Measurements from ENCODE around the gene ACTN4. TPM values are rescaled to one million over a fixed set of nuclear protein-coding genes. Genes with fewer than 3 reads are reported as not detected.

ACTN4 gene
- total RNA-seq, 1 experiment from 2014 or later = 506 TPM

DNA sequence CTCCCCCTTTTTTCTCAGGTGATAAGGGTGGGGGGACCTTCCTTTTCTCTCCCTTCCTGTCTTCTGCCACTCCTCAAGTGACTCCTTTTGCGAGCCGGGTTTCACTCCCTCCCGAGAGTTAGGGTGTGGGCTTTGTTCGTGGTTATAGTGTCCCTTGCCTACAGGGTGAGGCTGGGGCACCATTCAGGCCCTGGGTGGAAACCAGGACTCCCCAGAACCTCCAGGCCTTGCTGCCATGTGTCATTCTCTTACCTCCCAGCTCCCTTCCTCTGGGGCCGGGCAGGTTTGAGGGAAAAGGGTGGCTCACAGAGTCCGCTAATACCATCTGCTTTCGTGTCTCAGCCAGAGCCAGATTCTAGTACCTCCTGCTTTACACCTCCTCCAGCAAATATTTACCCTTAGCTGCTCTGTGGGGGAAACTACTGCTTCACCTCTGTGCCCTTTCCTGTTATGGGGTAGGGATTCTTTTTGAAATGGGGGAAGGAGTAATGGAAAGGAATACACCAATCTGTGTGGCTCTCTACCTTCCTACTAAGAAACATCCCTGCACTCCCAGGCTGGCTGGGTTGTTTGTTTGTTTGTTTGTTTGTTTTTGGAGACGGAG is 2.8 kb downstream of the ACTN4 start (continued):
- no peak for TF ChIP-seq TEAD1 (CRISPR knock-in tag; IDR thresholded peaks at IDR 0.05)

DNA sequence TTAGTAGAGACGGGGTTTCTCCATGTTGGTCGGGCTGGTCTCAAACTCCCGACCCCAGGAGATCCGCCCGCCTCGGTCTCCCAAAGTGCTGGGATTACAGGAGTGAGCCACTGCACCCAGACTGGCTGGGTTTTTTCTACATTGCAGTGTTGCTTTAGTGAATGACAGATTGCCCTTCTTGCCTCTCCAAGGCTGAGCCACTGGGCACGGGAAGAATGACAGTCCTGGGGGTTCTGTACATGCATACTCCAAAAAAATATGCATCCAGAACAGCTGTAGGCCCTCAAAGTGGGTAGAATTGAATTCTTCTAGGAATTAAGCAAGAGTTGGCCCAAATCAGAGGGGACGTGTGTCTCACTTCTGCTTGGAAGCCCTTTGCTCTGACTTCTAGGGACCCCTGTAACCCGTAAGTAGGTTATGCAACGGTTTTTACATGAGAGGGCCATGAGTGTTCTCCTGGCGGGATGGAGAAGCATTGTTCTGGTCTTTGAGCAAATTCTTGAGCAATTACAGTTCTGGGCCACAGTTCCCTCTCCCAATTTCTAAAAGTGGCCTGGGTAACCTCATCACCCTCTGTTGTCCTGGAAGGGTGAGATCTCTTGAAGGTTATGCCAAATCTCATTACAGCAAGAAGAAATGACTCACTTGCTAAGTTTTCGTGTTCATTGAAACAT is 3.6 kb downstream of the ACTN4 start:
- no peak for ATAC-seq
- DNase-seq (ENCODE audit: low spot score) = no peak
- Mint-ChIP-seq H3K4me3 (peak overlapping the region; percentile 94), H3K9me3 (no peaks in the 10 kb centered on the region), H3K4me1 (peaks cover 77% of the 10 kb centered on the region), H3K27me3 (ENCODE audit: low read depth) (no peaks in the 10 kb centered on the region), H3K27ac (peak overlapping the region; percentile 94; the same call in 1 of the 2 replicates), H3K36me3 (peaks cover 6% of the 10 kb centered on the region)
- ChIA-PET POLR2A (interaction anchor here (0.6 to 4.6 kb wide), 4 partner anchors 15 to 101 kb away, joined by 3 to 44 read pairs (median 4); no protein-coding TSS in a partner anchor), CTCF (interaction anchor here (0.7 to 7.0 kb wide), 2 partner anchors 15 to 68 kb away, joined by 3 to 101 read pairs; no protein-coding TSS in a partner anchor)
- TF ChIP-seq ZNF232 (CRISPR knock-in tag; IDR thresholded peaks at IDR 0.05) = no peak
- no peak for TF ChIP-seq RORB (CRISPR knock-in tag; IDR thresholded peaks at IDR 0.05)
- no peak for TF ChIP-seq FOXK1 (CRISPR knock-in tag; IDR thresholded peaks at IDR 0.05)
- TF ChIP-seq, protein P1, sequence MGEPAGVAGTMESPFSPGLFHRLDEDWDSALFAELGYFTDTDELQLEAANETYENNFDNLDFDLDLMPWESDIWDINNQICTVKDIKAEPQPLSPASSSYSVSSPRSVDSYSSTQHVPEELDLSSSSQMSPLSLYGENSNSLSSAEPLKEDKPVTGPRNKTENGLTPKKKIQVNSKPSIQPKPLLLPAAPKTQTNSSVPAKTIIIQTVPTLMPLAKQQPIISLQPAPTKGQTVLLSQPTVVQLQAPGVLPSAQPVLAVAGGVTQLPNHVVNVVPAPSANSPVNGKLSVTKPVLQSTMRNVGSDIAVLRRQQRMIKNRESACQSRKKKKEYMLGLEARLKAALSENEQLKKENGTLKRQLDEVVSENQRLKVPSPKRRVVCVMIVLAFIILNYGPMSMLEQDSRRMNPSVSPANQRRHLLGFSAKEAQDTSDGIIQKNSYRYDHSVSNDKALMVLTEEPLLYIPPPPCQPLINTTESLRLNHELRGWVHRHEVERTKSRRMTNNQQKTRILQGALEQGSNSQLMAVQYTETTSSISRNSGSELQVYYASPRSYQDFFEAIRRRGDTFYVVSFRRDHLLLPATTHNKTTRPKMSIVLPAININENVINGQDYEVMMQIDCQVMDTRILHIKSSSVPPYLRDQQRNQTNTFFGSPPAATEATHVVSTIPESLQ (CRISPR knock-in tag; IDR thresholded peaks at IDR 0.05) = no peak
- TF ChIP-seq PRRX2 (CRISPR knock-in tag; IDR thresholded peaks at IDR 0.05) = no peak
- TF ChIP-seq SOX15 (CRISPR knock-in tag; IDR thresholded peaks at IDR 0.05) = no peak
- TF ChIP-seq ZNF416 (CRISPR knock-in tag; IDR thresholded peaks at IDR 0.05) = no peak
- TF ChIP-seq, protein P2, sequence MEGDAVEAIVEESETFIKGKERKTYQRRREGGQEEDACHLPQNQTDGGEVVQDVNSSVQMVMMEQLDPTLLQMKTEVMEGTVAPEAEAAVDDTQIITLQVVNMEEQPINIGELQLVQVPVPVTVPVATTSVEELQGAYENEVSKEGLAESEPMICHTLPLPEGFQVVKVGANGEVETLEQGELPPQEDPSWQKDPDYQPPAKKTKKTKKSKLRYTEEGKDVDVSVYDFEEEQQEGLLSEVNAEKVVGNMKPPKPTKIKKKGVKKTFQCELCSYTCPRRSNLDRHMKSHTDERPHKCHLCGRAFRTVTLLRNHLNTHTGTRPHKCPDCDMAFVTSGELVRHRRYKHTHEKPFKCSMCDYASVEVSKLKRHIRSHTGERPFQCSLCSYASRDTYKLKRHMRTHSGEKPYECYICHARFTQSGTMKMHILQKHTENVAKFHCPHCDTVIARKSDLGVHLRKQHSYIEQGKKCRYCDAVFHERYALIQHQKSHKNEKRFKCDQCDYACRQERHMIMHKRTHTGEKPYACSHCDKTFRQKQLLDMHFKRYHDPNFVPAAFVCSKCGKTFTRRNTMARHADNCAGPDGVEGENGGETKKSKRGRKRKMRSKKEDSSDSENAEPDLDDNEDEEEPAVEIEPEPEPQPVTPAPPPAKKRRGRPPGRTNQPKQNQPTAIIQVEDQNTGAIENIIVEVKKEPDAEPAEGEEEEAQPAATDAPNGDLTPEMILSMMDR (IDR thresholded peaks at IDR 0.05) = no peak
- TF ChIP-seq ZNF396 (CRISPR knock-in tag; IDR thresholded peaks at IDR 0.05; ENCODE audit: borderline replicate concordance) = no peak
- no peak for TF ChIP-seq TP53 (CRISPR knock-in tag; IDR thresholded peaks at IDR 0.05)
- TF ChIP-seq SMAD4 (CRISPR knock-in tag; IDR thresholded peaks at IDR 0.05) = no peak

DNA sequence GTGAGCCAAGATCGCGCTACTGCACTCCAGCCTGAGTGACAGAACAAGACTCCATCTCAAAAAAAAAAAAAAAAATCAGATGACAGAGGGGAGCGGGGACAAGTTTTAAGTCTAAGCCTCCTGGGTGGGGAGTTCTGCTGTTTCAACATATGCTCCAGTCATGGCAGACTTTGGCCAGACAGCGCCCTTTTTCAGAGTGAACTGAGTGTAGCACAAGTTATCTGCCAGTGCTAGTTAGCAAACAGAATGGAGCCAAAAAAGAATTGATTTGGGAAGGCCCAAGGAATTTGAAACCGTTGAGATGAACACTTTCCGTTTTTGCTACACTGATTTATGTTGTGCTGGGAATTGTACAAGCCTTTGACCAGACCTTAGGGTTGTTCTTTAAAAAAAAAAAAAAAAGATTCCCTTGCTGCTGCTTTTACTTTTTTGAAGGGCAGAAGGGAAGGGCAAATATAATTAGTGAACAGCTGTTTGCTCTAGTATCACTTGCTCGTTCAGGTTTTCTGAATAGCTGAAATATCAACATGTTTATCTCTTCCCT is 5.7 kb downstream of the ACTN4 start:
- Mint-ChIP-seq H3K4me1 (peaks cover 94% of the 10 kb centered on the region), H3K36me3 (peaks cover 11% of the 10 kb centered on the region), H3K4me3 (peak overlapping the region; percentile 28), H3K27me3 (ENCODE audit: low read depth) (no peaks in the 10 kb centered on the region), H3K9me3 (no peaks in the 10 kb centered on the region), H3K27ac (peak overlapping the region; percentile 94)
- TF ChIP-seq SOX15 (CRISPR knock-in tag; IDR thresholded peaks at IDR 0.05) (no peak), MXD4 (CRISPR knock-in tag; IDR thresholded peaks at IDR 0.05; ENCODE audit: borderline replicate concordance) (no peak), ATF1 (CRISPR knock-in tag; IDR thresholded peaks at IDR 0.05) (no peak), ZNF121 (CRISPR knock-in tag; IDR thresholded peaks at IDR 0.05) (no peak), NR2C2 (CRISPR knock-in tag; IDR thresholded peaks at IDR 0.05) (no peak), ETV6 (CRISPR knock-in tag; IDR thresholded peaks at IDR 0.05) (no peak), NFATC4 (CRISPR knock-in tag; IDR thresholded peaks at IDR 0.05) (no peak)
- TF ChIP-seq, protein P3, sequence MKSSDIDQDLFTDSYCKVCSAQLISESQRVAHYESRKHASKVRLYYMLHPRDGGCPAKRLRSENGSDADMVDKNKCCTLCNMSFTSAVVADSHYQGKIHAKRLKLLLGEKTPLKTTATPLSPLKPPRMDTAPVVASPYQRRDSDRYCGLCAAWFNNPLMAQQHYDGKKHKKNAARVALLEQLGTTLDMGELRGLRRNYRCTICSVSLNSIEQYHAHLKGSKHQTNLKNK (CRISPR knock-in tag; IDR thresholded peaks at IDR 0.05) = no peak
- TF ChIP-seq, protein P4, sequence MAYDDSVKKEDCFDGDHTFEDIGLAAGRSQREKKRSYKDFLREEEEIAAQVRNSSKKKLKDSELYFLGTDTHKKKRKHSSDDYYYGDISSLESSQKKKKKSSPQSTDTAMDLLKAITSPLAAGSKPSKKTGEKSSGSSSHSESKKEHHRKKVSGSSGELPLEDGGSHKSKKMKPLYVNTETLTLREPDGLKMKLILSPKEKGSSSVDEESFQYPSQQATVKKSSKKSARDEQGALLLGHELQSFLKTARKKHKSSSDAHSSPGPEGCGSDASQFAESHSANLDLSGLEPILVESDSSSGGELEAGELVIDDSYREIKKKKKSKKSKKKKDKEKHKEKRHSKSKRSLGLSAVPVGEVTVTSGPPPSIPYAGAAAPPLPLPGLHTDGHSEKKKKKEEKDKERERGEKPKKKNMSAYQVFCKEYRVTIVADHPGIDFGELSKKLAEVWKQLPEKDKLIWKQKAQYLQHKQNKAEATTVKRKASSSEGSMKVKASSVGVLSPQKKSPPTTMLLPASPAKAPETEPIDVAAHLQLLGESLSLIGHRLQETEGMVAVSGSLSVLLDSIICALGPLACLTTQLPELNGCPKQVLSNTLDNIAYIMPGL (CRISPR knock-in tag; IDR thresholded peaks at IDR 0.05) = no peak
- TF ChIP-seq, protein P5, sequence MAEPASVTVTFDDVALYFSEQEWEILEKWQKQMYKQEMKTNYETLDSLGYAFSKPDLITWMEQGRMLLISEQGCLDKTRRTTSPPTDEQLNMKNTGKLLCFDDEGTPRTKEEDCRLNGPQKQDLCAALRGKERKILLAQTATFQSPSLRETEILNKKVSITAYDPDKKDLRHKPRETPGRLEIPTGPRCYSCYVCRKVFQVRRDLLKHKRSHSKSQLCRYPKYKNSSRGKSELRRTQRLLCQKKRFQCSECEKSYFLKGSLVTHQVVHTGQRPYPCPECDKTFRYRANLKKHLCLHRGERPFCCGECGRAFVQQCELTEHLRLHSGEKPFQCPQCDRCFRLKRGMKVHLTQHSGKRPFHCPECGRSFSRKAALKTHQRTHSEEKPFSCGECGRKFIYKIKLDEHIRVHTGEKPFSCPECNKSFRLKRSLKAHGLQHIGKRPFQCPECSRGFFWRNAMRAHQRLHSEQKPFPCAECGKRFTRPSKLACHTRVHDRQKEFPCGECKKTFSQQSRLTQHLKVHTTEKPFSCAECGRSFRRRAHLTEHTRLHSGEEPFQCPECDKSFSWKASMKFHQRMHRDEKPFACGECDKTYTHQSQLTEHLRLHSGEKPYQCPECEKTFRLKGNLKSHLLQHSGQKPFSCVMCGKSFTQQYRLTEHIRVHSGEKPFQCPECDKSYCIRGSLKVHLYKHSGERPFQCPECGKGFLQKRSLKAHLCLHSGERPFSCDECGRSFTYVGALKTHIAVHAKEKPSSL (CRISPR knock-in tag; conservative IDR thresholded peaks at IDR 0.05) = no peak
- TF ChIP-seq, protein P6, sequence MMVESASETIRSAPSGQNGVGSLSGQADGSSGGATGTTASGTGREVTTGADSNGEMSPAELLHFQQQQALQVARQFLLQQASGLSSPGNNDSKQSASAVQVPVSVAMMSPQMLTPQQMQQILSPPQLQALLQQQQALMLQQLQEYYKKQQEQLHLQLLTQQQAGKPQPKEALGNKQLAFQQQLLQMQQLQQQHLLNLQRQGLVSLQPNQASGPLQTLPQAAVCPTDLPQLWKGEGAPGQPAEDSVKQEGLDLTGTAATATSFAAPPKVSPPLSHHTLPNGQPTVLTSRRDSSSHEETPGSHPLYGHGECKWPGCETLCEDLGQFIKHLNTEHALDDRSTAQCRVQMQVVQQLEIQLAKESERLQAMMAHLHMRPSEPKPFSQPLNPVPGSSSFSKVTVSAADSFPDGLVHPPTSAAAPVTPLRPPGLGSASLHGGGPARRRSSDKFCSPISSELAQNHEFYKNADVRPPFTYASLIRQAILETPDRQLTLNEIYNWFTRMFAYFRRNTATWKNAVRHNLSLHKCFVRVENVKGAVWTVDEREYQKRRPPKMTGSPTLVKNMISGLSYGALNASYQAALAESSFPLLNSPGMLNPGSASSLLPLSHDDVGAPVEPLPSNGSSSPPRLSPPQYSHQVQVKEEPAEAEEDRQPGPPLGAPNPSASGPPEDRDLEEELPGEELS (CRISPR knock-in tag; IDR thresholded peaks at IDR 0.05) = no peak
- POLR2A ChIA-PET = interaction anchor here (0.6 to 1.0 kb wide), 4 partner anchors 10 to 24 kb away, joined by 3 to 5 read pairs (median 3); no protein-coding TSS in a partner anchor
- CTCF ChIA-PET = interaction anchor here (0.6 to 1.6 kb wide), 5 partner anchors 9 to 33 kb away, joined by 3 to 5 read pairs (median 3); no protein-coding TSS in a partner anchor
- DNase-seq (ENCODE audit: low spot score) (no peak), ATAC-seq (no peak)
